Endothelial cell (in vitro differentiated cells): Measurements from ENCODE around the gene MRPS34. TPM values are rescaled to one million over a fixed set of nuclear protein-coding genes. Genes with fewer than 3 reads are reported as not detected.

Source experiments
- DNase-seq: peaks from one replicate; pipeline ENCODE4 v3.0.0; 2021; ENCODE audit warnings: low spot score
- H3K27ac Mint-ChIP-seq: one replicate; pipeline ENCODE4 v1.8.0; 2021; ENCODE audit warnings: mixed read lengths, inconsistent platforms; ENCODE audit not compliant: unreplicated experiment
- H3K27me3 Mint-ChIP-seq: one replicate; pipeline ENCODE4 v1.8.0; 2021; ENCODE audit warnings: mild to moderate bottlenecking, moderate library complexity, mixed read lengths, inconsistent platforms; ENCODE audit not compliant: unreplicated experiment
- H3K36me3 Mint-ChIP-seq: one replicate; pipeline ENCODE4 v1.8.0; 2021; ENCODE audit warnings: mild to moderate bottlenecking, low read depth, mixed read lengths, inconsistent platforms; ENCODE audit not compliant: unreplicated experiment
- H3K4me1 Mint-ChIP-seq: one replicate; pipeline ENCODE4 v1.8.0; 2021; ENCODE audit warnings: mild to moderate bottlenecking, mixed read lengths, inconsistent platforms; ENCODE audit not compliant: unreplicated experiment
- H3K4me3 Mint-ChIP-seq: one replicate; pipeline ENCODE4 v1.8.0; 2021; ENCODE audit warnings: mild to moderate bottlenecking, mixed read lengths, inconsistent platforms; ENCODE audit not compliant: unreplicated experiment
- H3K9me3 Mint-ChIP-seq: one replicate; pipeline ENCODE4 v1.8.0; 2021; ENCODE audit warnings: mixed read lengths, inconsistent platforms; ENCODE audit not compliant: unreplicated experiment
- CTCF ChIP-seq: fragments of 200-600 bp; sonication (generic); IDR thresholded peaks from one replicate; pipeline ENCODE4 v1.5.0; 2021; ENCODE audit warnings: antibody characterized with exemption; ENCODE audit not compliant: unreplicated experiment
- total RNA-seq: library from RNA; stranded (reverse); fragmentation: NEBNext Ultra II Directional; extraction: Animal tissue kit (Norgen Biotek cat#: 25700); gene quantifications from one replicate; pipeline ENCODE4 v1.2.1, GENCODE V29; 2021; ENCODE audit not compliant: unreplicated experiment

MRPS34 gene
- total RNA-seq, 1 donor from 2014 or later, result 62.7 TPM

DNA sequence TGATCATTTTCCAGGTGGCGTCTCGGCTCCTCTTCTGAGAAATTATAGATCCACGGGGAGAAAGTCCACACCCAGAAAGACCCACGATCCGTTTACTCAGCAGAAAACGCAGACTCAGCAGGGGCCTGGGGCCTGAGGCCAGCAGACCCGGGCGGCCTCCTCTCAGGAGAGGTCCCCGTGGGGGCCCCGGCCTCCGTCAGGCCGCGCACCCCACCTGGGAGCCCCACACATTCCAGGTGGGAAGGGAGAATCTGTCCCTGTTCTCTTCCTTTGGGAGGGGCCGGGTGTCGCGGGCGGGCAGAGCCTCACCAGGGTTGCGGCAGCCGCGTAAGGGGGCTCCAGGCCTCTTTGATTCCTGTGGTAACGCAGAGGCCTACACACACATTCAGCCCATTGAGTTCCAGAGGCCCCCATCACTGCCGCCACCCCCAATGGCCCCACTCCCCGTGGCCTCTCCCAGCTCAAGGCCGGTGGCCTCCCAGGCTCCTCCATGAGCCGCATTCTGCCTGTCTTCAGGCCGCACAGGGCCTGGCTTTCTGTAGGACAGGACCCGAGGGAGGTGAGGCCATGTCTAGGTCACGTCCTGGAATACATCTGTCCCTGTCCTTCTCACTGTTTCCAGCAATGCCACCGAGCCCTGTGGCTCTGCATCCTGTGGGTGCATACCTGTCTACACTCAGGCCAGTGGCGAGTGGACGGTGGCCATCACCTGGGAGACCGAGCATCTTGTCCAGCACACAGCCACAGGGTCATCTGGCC is 22.2 kb upstream of the MRPS34 start:
- Mint-ChIP-seq H3K36me3 (peaks cover 15% of the 10 kb centered on the region), H3K4me3 (no peak overlapping the region), H3K27ac (no peak overlapping the region), H3K27me3 (no peaks in the 10 kb centered on the region), H3K4me1 (no peaks in the 10 kb centered on the region), H3K9me3 (peaks cover 4% of the 10 kb centered on the region)
- no peak for TF ChIP-seq CTCF
- DNase-seq, result no peak

GRCh38 chr16:1794221-1794871 is 21.4 kb upstream of the MRPS34 start:
- peaks cover 10% of the 10 kb centered on the region for H3K36me3 Mint-ChIP-seq
- H3K4me3 Mint-ChIP-seq, result no peak overlapping the region
- no peak for TF ChIP-seq CTCF
- H3K27ac Mint-ChIP-seq, result no peak overlapping the region
- H3K9me3 Mint-ChIP-seq, result peaks cover 1% of the 10 kb centered on the region
- no peaks in the 10 kb centered on the region for H3K27me3 Mint-ChIP-seq
- DNase-seq, result no peak
- H3K4me1 Mint-ChIP-seq, result no peaks in the 10 kb centered on the region

- no peak within 1 kb of the TSS for H3K27ac Mint-ChIP-seq
- H3K4me3 Mint-ChIP-seq, result no peak within 1 kb of the TSS
- H3K9me3 Mint-ChIP-seq, result no peaks in the 10 kb centered on the region
- peaks cover 8% of the 10 kb centered on the region for H3K36me3 Mint-ChIP-seq
- no peak for TF ChIP-seq CTCF
- no peak for DNase-seq
- H3K4me1 Mint-ChIP-seq, result no peaks in the 10 kb centered on the region
- H3K27me3 Mint-ChIP-seq, result no peaks in the 10 kb centered on the region
Measured at GRCh38 chr16:1793578-1794220, 20.8 kb upstream of the MRPS34 start, which contains the start of gene IGFALS. TSS of gene IGFALS (minus strand) at chr16:1793705. CDS start at chr16:1793652, 53 bp downstream.

DNA sequence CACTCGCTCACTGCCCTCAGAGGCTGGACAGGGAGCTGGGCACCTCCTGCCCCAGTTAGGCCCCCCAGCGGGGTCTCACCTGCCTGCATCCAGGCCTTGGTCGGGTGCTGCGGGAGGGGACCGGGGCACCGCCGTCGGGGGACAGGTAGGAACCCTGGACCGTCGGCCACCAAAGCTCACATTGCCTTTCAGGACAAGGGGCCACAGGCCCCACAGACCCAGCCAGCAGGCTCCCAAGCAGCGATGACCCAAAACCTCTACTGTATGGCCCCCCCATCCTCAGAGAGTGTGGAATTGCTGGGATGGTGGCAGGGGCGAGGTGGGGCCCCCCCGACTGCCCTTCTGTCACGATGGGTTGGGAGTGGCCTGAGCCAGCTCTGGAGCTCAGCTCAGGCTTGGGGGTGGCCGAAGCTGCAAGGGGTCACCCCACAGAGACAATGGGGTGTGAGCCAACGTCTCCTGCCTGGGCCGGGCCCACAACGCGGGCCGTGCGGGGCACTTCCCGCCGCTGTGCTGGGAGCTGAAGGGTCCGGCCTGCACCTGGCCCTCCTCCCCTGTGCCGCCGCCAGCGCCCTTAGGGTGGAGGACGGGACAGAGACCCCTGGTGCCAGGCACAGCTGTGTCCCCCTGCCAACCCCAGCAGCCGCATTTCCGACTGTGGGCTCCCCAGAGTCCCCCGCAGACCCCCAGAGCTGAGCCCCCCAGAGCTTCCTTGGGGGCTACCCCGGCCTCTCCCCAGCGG is 20.1 kb upstream of the MRPS34 start:
- H3K36me3 Mint-ChIP-seq, result peaks cover 8% of the 10 kb centered on the region
- no peak overlapping the region for H3K27ac Mint-ChIP-seq
- DNase-seq, result no peak
- no peaks in the 10 kb centered on the region for H3K9me3 Mint-ChIP-seq
- no peak for TF ChIP-seq CTCF
- no peaks in the 10 kb centered on the region for H3K4me1 Mint-ChIP-seq
- no peaks in the 10 kb centered on the region for H3K27me3 Mint-ChIP-seq
- H3K4me3 Mint-ChIP-seq, result no peak overlapping the region
